Mesenchymal stem cell (in vitro differentiated cells and primary cell): ENCODE measurements around the gene TRAM2.

ENCODE experiments used
- DNase-seq: peaks from one replicate; pipeline ENCODE4 v3.0.0-alpha.2; 2013
- H2AFZ ChIP-seq: one replicate; pipeline ENCODE4 v1.6.1; 2013; ENCODE audit warnings: low read depth, mild to moderate bottlenecking, control low read depth, inconsistent platforms, low read length, moderate library complexity
- H2AK5ac ChIP-seq: 2 replicates; pipeline ENCODE4 v1.6.1; 2013; ENCODE audit warnings: low read length, moderate library complexity, mild to moderate bottlenecking, inconsistent platforms; ENCODE audit not compliant: severe bottlenecking
- H2BK120ac ChIP-seq: one replicate; pipeline ENCODE4 v1.6.1; 2013; ENCODE audit warnings: low read depth, mild to moderate bottlenecking, inconsistent platforms, low read length, moderate library complexity
- H2BK12ac ChIP-seq, 2 experiments: one replicate each; pipeline ENCODE4 v1.6.1; 2013; ENCODE audit warnings: inconsistent platforms in 2 of 2, low read length in 2 of 2, mild to moderate bottlenecking in 2 of 2, moderate library complexity in 2 of 2, control low read depth in 1 of 2
- H2BK15ac ChIP-seq: one replicate; pipeline ENCODE4 v1.6.1; 2013; ENCODE audit warnings: mild to moderate bottlenecking, low read depth, inconsistent platforms; ENCODE audit not compliant: poor library complexity, severe bottlenecking
- H2BK5ac ChIP-seq: 2 replicates; pipeline ENCODE4 v1.6.1; 2013; ENCODE audit warnings: low read depth, mild to moderate bottlenecking, low read length, control low read depth, inconsistent platforms; ENCODE audit not compliant: poor library complexity, severe bottlenecking
- H3K14ac ChIP-seq, 2 experiments: one replicate each; pipeline ENCODE4 v1.6.1; 2013; ENCODE audit warnings: inconsistent platforms in 2 of 2, low read length in 2 of 2, control low read depth in 1 of 2, mild to moderate bottlenecking in 1 of 2, moderate library complexity in 1 of 2
- H3K18ac ChIP-seq, 2 experiments: one replicate each; pipeline ENCODE4 v1.6.1; 2013; ENCODE audit warnings: inconsistent platforms in 2 of 2, low read length in 2 of 2, control low read depth in 1 of 2, low read depth in 1 of 2, mild to moderate bottlenecking in 1 of 2
- H3K23ac ChIP-seq, 2 experiments: one replicate each; pipeline ENCODE4 v1.6.1; 2013; ENCODE audit warnings: inconsistent platforms in 2 of 2, low read length in 2 of 2, mild to moderate bottlenecking in 2 of 2, moderate library complexity in 2 of 2, control low read depth in 1 of 2
- H3K27ac ChIP-seq: 2 replicates; pipeline ENCODE4 v1.5.1; 2013; ENCODE audit warnings: mild to moderate bottlenecking, moderate library complexity, low read length, control low read depth, inconsistent platforms; ENCODE audit not compliant: poor library complexity, severe bottlenecking
- H3K27me3 ChIP-seq, 2 experiments: 2 replicates each; pipeline versions ENCODE4 v1.6.1 to v1.7.0; 2013; ENCODE audit warnings: low read length in 2 of 2, mild to moderate bottlenecking in 2 of 2, moderate library complexity in 2 of 2, control low read depth in 1 of 2, inconsistent platforms in 1 of 2; ENCODE audit not compliant: control insufficient read depth in 1 of 2, insufficient read depth in 1 of 2
- H3K36me3 ChIP-seq, 2 experiments: 2 replicates each; pipeline versions ENCODE4 v1.6.1 to v1.7.0; 2013; ENCODE audit warnings: low read length in 2 of 2, control low read depth in 1 of 2, inconsistent platforms in 1 of 2, low read depth in 1 of 2, mild to moderate bottlenecking in 1 of 2; ENCODE audit not compliant: insufficient read depth in 2 of 2, control insufficient read depth in 1 of 2
- H3K4ac ChIP-seq, 2 experiments: one replicate each; pipeline ENCODE4 v1.6.1; 2013; ENCODE audit warnings: inconsistent platforms in 2 of 2, low read length in 2 of 2, mild to moderate bottlenecking in 2 of 2, moderate library complexity in 2 of 2, control low read depth in 1 of 2, low read depth in 1 of 2
- H3K4me1 ChIP-seq: 2 replicates; pipeline ENCODE4 v1.6.1; 2013; ENCODE audit warnings: low read depth, low read length, control low read depth; ENCODE audit not compliant: control insufficient read depth, insufficient read depth
- H3K4me2 ChIP-seq: 2 replicates; pipeline ENCODE4 v1.6.1; 2013; ENCODE audit warnings: low read length, mild to moderate bottlenecking, inconsistent platforms; ENCODE audit not compliant: poor library complexity, severe bottlenecking
- H3K4me3 ChIP-seq, 2 experiments: 2 replicates each; pipeline versions ENCODE4 v1.5.1 to v1.7.0; 2013; ENCODE audit warnings: low read length in 2 of 2, mild to moderate bottlenecking in 2 of 2, control low read depth in 1 of 2, low read depth in 1 of 2; ENCODE audit not compliant: insufficient read depth in 1 of 2
- H3K79me1 ChIP-seq: replicated peaks from 2 replicates; pipeline ENCODE4 v1.6.1; 2013; ENCODE audit warnings: mild to moderate bottlenecking, control low read depth, low read length, inconsistent platforms; ENCODE audit not compliant: poor library complexity, severe bottlenecking
- H3K9ac ChIP-seq: 2 replicates; pipeline ENCODE4 v1.7.0; 2013; ENCODE audit warnings: mild to moderate bottlenecking, low read length, moderate library complexity
- H3K9me3 ChIP-seq: 2 replicates; pipeline ENCODE4 v1.7.0; 2013; ENCODE audit warnings: mild to moderate bottlenecking, low read length; ENCODE audit not compliant: control insufficient read depth
- H4K8ac ChIP-seq: one replicate; pipeline ENCODE4 v1.6.1; 2013; ENCODE audit warnings: inconsistent platforms, mild to moderate bottlenecking, low read length, moderate library complexity
- H4K91ac ChIP-seq: one replicate; pipeline ENCODE4 v1.6.1; 2013; ENCODE audit warnings: mild to moderate bottlenecking, low read length, inconsistent platforms
- WGBS: methylation state at CpG from one replicate; pipeline ENCODE4 v1.1.7; 2013; ENCODE audit warnings: mixed read lengths; 5-methylcytosine and 5-hydroxymethylcytosine counted together

TRAM2 gene

GRCh38 chr6:52611833-52612232 lies 35.0 kb upstream of the TRAM2 start:
- Histone ChIP-seq H3K27me3 (no peaks in the 10 kb centered on the region), H3K4ac (peak overlapping the region in 1 of 2 experiments; percentile 62), H3K18ac (peak overlapping the region; percentile 65 to 95), H4K8ac (no peak overlapping the region), H2BK120ac (peak overlapping the region; percentile 9), H3K4me1 (peaks cover 2% of the 10 kb centered on the region), H3K27ac (no peak overlapping the region), H2BK5ac (no peak overlapping the region), H3K9me3 (no peaks in the 10 kb centered on the region), H2BK12ac (peak overlapping the region; percentile 60 to 98), H3K23ac (no peak overlapping the region), H2AFZ (no peak overlapping the region), H2AK5ac (no peak overlapping the region), H3K14ac (no peak overlapping the region), H4K91ac (peak overlapping the region; percentile 87), H3K79me1 (no peaks in the 10 kb centered on the region), H2BK15ac (no peak overlapping the region), H3K4me3 (no peak overlapping the region), H3K4me2 (no peak overlapping the region), H3K9ac (no peak overlapping the region), H3K36me3 (no peaks in the 10 kb centered on the region)
- DNase-seq, result no peak
- 83% methylated on average over 1 of the region's 1 CpG for WGBS

GRCh38 chr6:52610745-52611355 lies 34.0 kb upstream of the TRAM2 start:
- Histone ChIP-seq H3K27ac (no peak overlapping the region), H3K79me1 (no peaks in the 10 kb centered on the region), H4K91ac (no peak overlapping the region), H2AFZ (no peak overlapping the region), H2BK5ac (no peak overlapping the region), H3K4me3 (peak overlapping the region in 1 of 2 experiments; percentile 3), H3K18ac (peak overlapping the region; percentile 48 to 60), H3K36me3 (no peaks in the 10 kb centered on the region), H3K23ac (no peak overlapping the region), H2AK5ac (no peak overlapping the region), H2BK12ac (peak overlapping the region in 1 of 2 experiments; percentile 14), H2BK15ac (no peak overlapping the region), H3K4me1 (peaks cover 2% of the 10 kb centered on the region), H3K14ac (no peak overlapping the region), H3K4ac (peak overlapping the region in 1 of 2 experiments; percentile 9), H3K4me2 (no peak overlapping the region), H3K9ac (no peak overlapping the region), H2BK120ac (peak overlapping the region; percentile 78), H4K8ac (peak overlapping the region; percentile 61), H3K9me3 (no peaks in the 10 kb centered on the region), H3K27me3 (no peaks in the 10 kb centered on the region)
- peak; percentile 84 for DNase-seq
- 52% methylated on average over 4 of the region's 5 CpGs for WGBS

- H3K36me3 ChIP-seq, result no peaks in the 10 kb centered on the region
- peak overlapping the region in 1 of 2 experiments; percentile 99 for H2BK12ac ChIP-seq
- H2AFZ ChIP-seq, result peak overlapping the region; percentile 14
- DNase-seq, result no peak
- no peak overlapping the region for H3K9ac ChIP-seq
- no peak overlapping the region for H2BK15ac ChIP-seq
- peak overlapping the region; percentile 29 for H2BK120ac ChIP-seq
- H3K4me2 ChIP-seq, result no peak overlapping the region
- H3K27me3 ChIP-seq, result no peaks in the 10 kb centered on the region
- peak overlapping the region; percentile 65 for H4K91ac ChIP-seq
- no peak overlapping the region for H3K14ac ChIP-seq
- no peak overlapping the region for H2AK5ac ChIP-seq
- no peak overlapping the region for H3K23ac ChIP-seq
- H3K79me1 ChIP-seq, result no peaks in the 10 kb centered on the region
- H4K8ac ChIP-seq, result no peak overlapping the region
- no peaks in the 10 kb centered on the region for H3K9me3 ChIP-seq
- 66% methylated on average over 3 of the region's 3 CpGs for WGBS
- no peak overlapping the region for H3K27ac ChIP-seq
- H3K4me1 ChIP-seq, result peaks cover 2% of the 10 kb centered on the region
- H3K18ac ChIP-seq, result peak overlapping the region; percentile 9 to 96
- no peak overlapping the region for H2BK5ac ChIP-seq
- peak overlapping the region; percentile 24 to 100 for H3K4ac ChIP-seq
- no peak overlapping the region for H3K4me3 ChIP-seq
Measured at GRCh38 chr6:52610011-52610410, 33.2 kb upstream of the TRAM2 start.

GRCh38 chr6:52605610-52606185 lies 28.8 kb upstream of the TRAM2 start:
- Histone ChIP-seq H3K27ac (no peak overlapping the region), H3K18ac (peak overlapping the region; percentile 59 to 91), H3K27me3 (no peaks in the 10 kb centered on the region), H3K9me3 (no peaks in the 10 kb centered on the region), H2BK5ac (no peak overlapping the region), H3K36me3 (no peaks in the 10 kb centered on the region), H3K23ac (no peak overlapping the region), H2AFZ (no peak overlapping the region), H3K14ac (no peak overlapping the region), H3K4me1 (peaks cover 4% of the 10 kb centered on the region), H3K4me3 (no peak overlapping the region), H3K4me2 (no peak overlapping the region), H4K91ac (peak overlapping the region; percentile 53), H2BK120ac (peak overlapping the region; percentile 80), H2BK15ac (no peak overlapping the region), H2AK5ac (no peak overlapping the region), H2BK12ac (peak overlapping the region in 1 of 2 experiments; percentile 75), H3K79me1 (no peaks in the 10 kb centered on the region), H3K4ac (peak overlapping the region in 1 of 2 experiments; percentile 99), H4K8ac (no peak overlapping the region), H3K9ac (no peak overlapping the region)
- WGBS, result 96% methylated on average over 3 of the region's 5 CpGs
- DNase-seq, result no peak
